Epithelial cell of esophagus (primary cell): Measurements from ENCODE around the gene ISCU.

Source experiments
- DNase-seq: peaks from one replicate; pipeline ENCODE4 v3.0.0; 2010; ENCODE audit warnings: low read depth
- H3K4me3 ChIP-seq: 2 replicates; pipeline ENCODE4 v1.5.1; 2011; ENCODE audit warnings: mild to moderate bottlenecking, low read length, control low read depth
- TF ChIP-seq, protein P1 (sequence below): IDR thresholded peaks from 2 replicates; pipeline ENCODE4 v1.5.1; 2011; ENCODE audit warnings: low read depth, mild to moderate bottlenecking, low read length, control low read depth, inconsistent platforms; ENCODE audit not compliant: insufficient read depth; ENCODE audit errors: missing control alignments

Gene ISCU

DNA sequence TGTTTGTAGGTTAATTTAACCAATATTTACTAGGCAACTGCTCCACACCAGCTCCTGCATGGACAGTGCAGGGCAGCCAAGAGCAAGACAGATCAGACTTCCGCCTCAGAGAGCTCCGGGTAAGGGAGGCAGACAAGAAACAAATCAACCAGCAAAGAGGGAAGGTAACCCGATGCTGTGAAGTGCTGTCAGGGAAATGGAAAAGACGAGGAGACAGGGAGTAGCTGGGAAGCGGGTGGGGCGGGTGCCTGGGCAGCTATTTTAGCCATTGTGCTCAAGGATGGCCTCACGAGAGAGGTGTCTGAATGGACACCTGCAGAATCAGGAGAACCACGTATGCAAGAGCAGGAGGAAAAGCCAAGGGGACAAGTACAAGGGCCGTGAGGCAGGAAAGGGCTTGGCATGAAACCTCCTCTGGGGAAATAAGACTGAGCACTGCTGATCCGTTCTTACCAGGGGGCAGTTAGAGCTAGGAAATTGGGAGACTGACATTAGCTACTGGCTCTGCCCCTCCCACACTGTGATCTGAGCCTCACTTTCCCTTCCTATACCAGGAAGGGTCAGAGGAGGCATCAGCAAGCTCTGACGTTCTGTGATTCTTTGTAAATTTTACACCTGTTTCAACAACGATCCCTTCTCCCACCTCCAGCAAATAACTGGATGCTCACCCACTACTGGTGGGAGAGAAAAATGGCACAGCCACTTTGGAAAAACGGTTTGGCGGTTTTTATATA, 42.0 kb downstream of the ISCU start:
- DNase-seq, result no peak

DNA sequence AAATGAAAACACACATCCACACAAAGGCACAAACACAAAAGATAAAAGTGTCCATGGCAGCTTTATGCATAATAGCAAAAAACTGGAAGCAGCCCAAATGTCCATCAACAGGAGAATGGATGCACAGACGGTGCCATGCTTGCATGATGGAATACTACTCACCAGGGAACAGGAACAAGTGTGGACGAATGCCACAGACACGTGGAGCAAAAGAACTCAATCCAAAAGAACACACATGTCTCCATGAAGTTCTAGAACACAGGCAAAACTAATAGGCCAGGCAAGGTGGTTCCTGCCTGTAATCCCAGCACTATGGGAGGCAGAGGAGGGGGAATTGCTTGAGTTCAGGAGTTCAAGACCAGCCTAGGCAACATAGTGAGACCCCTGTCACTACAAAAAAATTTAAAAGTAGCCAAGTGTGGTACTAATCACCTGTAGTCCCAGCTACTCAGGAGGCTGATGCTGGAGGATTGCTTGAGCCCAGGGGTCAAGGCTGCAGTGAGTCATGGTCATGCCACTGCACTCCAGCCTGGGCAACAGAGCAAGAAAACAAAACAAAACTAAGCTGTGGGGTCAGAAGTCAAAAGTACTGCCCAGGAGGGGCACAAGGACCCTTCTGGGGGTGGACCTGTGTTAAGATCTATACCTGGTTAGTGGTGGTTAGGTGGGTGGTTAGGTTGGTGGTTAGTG, 42.7 kb downstream of the ISCU start:
- H3K4me3 ChIP-seq, result no peak overlapping the region
- DNase-seq, result no peak
- TF ChIP-seq, protein P1, sequence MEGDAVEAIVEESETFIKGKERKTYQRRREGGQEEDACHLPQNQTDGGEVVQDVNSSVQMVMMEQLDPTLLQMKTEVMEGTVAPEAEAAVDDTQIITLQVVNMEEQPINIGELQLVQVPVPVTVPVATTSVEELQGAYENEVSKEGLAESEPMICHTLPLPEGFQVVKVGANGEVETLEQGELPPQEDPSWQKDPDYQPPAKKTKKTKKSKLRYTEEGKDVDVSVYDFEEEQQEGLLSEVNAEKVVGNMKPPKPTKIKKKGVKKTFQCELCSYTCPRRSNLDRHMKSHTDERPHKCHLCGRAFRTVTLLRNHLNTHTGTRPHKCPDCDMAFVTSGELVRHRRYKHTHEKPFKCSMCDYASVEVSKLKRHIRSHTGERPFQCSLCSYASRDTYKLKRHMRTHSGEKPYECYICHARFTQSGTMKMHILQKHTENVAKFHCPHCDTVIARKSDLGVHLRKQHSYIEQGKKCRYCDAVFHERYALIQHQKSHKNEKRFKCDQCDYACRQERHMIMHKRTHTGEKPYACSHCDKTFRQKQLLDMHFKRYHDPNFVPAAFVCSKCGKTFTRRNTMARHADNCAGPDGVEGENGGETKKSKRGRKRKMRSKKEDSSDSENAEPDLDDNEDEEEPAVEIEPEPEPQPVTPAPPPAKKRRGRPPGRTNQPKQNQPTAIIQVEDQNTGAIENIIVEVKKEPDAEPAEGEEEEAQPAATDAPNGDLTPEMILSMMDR, result no peak

More for the DNA sequence above, 42.0 kb downstream of the ISCU start:
- TF ChIP-seq, protein P1, result no peak
- H3K4me3 ChIP-seq, result no peak overlapping the region

DNA sequence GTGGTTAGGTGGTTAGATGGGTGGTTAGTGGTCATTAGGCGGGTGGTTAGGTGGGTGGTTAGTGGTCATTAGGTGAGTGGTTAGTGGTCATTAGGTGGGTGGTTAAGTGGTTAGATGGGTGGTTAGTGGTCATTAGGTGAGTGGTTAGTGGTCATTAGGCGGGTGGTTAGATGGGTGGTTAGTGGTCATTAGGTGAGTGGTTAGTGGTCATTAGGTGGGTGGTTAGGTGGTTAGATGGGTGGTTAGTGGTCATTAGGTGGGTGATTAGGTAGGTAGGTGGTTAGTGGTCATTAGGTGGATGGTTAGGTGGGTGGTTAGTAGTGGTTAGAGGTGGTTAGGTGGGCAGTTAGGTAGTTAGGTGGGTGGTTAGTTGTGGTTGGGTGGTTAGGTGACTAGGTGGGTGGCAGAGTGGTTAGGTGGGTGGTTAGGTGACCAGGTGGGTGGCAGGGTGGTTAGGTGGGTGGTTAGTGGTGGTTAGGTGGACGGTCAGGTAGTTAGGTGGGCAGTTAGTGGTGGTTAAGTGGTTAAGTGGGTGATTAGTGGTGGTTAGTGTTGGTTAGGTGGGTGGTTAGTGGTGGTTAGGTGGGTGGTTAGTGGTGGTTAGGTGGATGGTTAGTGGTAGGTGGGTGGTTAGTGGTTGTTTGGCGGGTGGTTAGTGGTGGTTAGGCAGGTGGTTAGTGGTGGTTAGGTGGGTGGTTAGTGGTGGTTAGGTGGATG, 43.5 kb downstream of the ISCU start:
- TF ChIP-seq, protein P1, result no peak
- DNase-seq, result no peak
- no peak overlapping the region for H3K4me3 ChIP-seq

DNA sequence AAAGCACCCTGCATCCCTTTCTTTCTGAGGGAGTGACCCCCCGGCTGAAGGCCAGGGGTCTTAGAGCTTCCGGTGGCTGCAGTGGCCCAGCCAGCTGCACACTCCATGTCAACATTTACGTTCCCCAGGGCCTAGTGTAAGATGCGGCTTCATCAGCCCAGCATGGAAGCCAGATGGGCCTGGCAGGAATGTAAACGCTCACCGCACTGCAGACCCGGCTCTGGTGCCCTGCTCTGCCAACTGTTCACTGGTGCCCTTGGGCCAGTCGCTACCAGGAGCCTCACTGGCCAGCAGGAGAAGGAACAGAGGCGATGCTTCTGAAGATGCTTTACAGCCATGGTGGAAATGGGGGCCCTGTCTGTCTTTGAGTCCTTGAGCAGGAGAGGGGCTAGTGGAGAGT, 44.1 kb downstream of the ISCU start:
- H3K4me3 ChIP-seq, result no peak overlapping the region
- DNase-seq, result no peak
- TF ChIP-seq, protein P1, result no peak

DNA sequence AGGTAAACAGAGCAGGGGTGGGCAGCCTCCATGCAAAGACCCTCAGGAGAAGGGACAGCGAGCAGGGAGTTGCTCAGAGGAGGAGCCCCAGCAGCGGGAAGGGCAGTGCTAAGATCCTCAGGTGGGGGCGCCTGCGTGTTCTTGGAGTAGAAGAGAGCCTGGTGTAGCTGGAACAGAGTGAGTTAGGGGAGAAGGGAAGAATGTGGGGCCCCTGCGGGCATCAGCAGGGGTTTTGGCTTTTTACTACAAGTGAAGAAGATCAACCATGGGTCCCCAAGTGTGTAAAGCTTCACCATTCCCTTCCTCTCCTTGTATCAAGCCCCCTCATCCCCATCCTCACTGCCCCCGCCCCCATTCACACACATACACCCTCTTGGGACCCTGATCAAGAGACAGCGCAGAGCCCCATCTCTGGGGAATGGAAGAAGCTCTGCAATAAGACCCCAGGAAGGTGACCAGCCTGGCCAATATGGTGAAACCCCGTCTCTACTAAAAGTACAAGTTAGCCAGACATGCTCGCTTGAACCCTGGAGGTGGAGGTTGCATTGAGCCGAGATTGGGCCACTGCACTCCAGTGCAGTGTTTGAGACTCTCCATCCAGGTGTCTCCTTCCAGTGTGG, 45.7 kb downstream of the ISCU start:
- TF ChIP-seq, protein P1, result no peak
- DNase-seq, result no peak
- H3K4me3 ChIP-seq, result no peak overlapping the region

DNA sequence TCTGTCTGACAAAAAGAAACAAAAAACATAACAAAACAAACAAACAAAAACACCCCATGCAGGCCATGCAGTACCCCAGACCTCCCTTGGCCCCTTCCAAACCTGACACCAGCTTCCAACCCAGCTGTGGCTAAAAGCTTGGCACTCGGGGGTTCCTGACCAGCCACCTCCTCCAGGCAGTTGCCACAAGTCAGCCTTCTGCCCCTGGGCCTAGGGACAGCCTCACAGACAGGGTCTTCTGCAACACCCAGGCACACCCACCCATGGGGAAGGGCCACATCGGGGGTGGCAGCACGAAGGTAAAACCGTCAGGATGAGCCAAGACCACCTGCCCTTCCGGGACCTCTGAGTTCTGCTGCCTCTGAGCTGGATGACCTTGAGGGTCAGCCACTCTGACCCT, 46.2 kb downstream of the ISCU start:
- TF ChIP-seq, protein P1, result no peak
- DNase-seq, result no peak
- no peak overlapping the region for H3K4me3 ChIP-seq
